ENCODE measurements around the gene PATZ1.

DNA sequence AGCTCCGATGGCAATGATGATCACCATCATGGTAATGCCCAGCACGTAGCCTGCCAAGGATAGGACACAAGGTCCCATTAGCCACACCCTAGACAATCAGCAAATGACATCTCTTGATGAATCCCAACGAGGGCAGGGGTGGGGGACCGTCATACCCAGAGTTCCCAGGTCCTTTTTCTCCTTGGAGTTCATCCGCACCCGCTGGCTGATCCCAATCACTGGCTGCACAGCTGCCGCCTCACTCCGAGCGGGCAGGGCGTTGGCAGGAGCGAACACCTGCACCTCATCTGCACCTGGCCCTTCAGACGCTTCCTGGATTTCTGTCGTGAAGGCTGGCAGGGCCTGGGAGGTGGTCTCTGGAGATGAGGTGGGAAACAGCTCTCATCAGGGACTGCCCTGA lies 56.8 kb downstream of the PATZ1 start:
- TF ChIP-seq, protein P1, sequence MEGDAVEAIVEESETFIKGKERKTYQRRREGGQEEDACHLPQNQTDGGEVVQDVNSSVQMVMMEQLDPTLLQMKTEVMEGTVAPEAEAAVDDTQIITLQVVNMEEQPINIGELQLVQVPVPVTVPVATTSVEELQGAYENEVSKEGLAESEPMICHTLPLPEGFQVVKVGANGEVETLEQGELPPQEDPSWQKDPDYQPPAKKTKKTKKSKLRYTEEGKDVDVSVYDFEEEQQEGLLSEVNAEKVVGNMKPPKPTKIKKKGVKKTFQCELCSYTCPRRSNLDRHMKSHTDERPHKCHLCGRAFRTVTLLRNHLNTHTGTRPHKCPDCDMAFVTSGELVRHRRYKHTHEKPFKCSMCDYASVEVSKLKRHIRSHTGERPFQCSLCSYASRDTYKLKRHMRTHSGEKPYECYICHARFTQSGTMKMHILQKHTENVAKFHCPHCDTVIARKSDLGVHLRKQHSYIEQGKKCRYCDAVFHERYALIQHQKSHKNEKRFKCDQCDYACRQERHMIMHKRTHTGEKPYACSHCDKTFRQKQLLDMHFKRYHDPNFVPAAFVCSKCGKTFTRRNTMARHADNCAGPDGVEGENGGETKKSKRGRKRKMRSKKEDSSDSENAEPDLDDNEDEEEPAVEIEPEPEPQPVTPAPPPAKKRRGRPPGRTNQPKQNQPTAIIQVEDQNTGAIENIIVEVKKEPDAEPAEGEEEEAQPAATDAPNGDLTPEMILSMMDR (IDR thresholded peaks at IDR 0.05), result no peak
- no peak for TF ChIP-seq TCF7L2 (IDR thresholded peaks at IDR 0.05; ENCODE audit: low read depth, low read length)

All from Panc1 (cell line).